Activated CD8-positive, alpha-beta memory T cell treated with anti-CD3 and anti-CD28 coated beads for 4 hours (primary cell): ENCODE results near the gene MTMR2.

Experiments used
- DNase-seq, 2 donors: peaks; one replicate each; pipeline ENCODE4 v3.0.0-alpha.2; 2020; ENCODE audit warnings: low read depth in 2 of 2

Gene MTMR2

DNA sequence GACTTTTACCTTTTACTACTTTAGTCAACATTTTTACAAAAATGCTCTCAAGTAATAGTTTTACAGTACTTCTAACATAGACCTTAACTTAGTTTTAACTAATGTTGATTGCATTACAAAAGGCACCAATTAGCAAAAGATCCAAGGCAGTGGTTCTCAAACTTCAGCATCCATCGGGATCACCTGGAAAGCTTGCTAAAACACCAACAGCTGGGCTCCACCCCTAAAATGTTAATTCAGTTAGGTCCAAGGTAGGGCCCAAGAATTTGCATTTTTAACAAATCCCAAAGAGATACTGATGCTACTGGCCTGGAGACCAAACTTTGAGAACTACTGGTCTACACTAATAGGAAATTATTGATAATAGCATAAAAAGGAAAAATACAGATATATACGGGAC is 5.9 kb downstream of the MTMR2 start:
- no peak for DNase-seq

DNA sequence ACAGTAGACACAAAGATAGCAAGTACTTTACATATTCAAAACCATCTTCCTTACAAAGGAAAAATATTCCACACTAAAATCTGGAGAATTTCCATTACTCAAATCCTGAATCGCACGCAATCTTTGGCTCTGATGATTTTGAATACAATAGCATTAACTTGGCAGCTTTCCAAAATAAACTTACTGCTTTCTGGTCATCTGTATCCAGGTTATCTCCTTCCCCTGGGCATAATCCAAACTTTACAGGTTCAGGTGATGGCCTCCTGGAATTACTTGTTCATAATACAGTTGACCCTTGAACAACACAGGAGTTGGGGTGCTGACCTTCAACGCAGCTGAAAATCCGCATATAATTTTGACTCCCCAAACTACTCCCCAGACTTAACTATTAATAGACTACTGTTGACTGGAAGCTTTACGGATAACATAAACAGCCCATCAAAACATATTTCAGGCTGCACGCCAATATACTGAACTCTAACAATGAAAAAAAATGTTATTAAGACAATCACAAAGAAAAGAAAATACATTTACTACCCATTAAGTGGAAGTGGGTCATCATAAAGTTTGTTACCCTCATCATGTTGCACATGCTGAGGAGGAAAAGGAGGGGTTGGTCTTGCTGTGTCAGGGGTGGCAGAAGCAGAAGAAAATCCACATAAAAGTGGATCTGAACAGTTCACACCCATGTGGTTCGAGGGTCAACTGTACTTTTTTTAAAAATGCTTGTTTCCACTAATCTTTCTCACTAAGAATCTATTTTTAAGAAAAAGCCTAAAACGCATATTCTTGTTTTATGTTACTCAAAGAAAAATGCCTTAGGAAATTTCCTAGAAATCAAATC is 6.5 kb downstream of the MTMR2 start:
- DNase-seq: no peak

GRCh38 chr11:95916049-95916448 is 7.9 kb downstream of the MTMR2 start:
- no peak for DNase-seq

GRCh38 chr11:95915051-95915450 is 8.9 kb downstream of the MTMR2 start:
- DNase-seq: no peak

- DNase-seq: no peak
Measured at GRCh38 chr11:95913830-95914615, 9.9 kb downstream of the MTMR2 start.

- no peak for DNase-seq
Measured at GRCh38 chr11:95912902-95913560, 10.9 kb downstream of the MTMR2 start.

DNA sequence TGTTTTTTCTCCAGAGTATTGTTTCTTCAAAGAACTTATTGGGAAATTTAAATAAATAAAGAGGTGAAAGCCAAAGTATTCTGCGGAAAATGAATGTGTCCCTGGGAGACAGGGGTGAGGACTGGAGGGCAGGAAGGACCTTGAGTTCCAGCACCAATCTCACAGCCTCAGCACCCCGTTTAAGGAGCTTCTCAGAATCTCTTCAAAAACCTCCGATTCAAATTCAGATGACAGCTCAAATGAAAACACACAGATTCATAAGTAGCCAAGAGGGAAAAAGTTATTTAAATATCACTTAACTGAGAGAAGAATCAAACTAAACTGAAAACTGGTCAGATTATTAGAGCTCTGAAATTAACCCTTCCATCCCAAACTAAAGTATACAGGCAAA is 12.5 kb downstream of the MTMR2 start:
- no peak for DNase-seq

DNA sequence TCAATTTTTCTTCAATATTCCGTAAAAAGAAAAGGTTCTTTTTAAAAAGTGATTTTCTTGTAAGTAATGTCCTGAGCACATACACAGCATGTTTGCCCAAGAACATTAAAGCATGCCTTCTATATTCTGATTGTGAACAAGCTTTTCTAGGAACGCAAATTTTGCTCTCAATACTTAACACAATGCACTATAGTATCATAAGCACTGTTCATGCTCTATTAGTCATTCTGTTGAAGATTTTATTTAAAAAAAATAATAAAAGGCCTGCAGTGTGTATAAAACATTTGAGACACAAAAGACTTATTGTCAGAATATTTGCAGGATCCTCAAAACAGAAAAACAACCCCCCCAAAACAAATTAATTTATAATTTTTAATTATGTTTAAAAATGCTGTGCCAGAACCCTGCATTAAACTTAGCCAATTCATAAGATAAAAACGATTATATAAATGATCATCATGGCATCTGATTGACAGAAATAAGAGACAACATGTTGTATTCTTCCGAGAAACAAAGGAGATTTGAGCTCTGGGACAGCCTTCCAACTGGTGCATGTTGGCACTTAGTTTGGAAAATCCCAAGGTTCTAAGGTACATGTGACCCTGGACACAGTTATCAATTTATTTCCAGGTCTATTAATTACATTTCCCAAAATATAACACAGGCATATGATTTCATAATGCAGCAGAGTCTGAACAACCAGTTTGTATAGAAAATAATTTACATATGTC is 13.1 kb downstream of the MTMR2 start:
- no peak for DNase-seq

- no peak for DNase-seq
Measured at GRCh38 chr11:95908826-95909225, 15.1 kb downstream of the MTMR2 start.

DNA sequence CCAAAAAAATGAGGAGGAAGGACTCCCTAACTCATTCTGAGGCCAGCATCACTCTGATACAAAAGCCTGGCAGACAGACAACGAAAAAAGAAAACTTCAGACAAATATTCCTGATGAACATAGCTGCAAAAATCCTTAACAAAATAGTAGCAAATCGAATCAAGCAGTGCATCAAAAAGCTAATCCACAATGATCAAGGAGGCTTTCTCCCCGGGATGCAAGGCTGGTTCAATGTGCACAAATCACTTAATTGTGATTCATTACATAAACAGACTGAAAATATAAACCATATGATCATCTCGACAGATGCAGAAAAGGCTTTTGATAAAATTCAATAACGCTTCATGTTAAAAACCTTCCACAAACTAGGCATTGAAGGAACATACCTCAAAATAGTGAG is 16.4 kb downstream of the MTMR2 start:
- no peak for DNase-seq

DNA sequence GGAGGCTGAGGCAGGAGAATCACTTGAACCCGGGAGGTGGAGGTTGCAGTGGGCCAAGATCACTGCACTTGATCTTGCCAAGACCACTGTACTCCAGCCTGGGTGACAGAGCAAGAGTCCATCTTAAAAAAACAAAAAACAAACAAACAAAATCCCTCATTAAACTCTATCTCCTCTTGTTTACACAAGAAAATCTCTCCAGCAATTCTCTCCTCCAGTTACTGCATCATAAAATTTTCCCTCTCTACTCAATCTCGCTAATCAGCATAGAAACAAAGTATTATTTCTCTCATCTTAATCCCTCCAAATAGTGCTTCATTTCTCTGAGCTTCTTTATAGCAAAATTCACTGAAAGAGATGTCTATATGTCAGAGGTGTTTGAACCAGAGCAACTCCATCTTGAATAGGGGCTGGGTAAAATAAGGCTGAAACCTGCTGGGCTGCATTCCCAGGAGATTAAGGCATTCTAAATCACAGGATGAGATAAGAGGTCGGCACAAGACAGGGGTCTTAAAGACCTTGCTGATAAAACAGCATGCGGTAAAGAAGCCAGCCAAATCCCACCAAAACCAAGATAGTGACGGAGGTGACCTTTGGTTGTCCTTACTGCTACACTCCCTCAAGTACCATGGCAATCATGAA is 19.8 kb downstream of the MTMR2 start:
- DNase-seq: no peak

DNA sequence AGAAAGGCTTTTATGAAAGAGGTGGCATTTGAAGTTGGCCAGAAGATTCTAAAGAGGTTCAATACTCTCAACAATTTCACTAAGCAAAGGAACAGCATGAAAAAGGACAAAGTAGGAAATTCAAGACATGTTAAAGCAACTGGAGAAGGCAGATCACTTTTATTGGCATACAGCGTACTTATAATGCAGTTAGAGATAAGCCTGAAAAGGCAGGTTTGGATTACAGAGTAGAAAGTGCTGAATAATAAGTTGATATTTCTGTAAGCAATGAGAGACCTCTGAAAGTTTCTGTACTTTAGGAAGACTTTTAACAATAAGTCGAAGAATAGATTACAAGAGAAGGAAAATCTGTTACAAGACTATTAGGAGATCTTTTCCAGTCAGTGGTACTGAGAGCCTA is 25.1 kb downstream of the MTMR2 start:
- no peak for DNase-seq

- DNase-seq: no peak
Measured at GRCh38 chr11:95897731-95898130, 26.2 kb downstream of the MTMR2 start.

DNA sequence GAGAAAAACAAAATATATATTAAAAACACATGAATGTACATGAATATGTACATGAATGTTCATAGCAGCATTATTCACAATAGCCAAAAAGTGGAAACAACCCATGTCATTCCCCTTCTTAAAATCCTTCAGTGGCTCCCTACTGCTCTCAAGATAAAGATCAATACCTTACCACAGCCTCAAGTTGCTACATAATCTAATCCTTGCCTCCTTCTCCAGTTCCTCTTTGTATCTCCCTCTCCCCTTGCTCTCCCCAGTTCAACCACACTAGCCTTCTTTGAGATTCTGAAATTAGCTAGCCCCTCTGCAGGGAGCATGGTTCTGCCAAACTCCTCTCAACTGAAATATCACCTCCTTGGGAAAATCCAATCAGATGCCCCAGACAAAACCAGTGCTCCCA is 28.1 kb downstream of the MTMR2 start:
- DNase-seq: no peak

DNA sequence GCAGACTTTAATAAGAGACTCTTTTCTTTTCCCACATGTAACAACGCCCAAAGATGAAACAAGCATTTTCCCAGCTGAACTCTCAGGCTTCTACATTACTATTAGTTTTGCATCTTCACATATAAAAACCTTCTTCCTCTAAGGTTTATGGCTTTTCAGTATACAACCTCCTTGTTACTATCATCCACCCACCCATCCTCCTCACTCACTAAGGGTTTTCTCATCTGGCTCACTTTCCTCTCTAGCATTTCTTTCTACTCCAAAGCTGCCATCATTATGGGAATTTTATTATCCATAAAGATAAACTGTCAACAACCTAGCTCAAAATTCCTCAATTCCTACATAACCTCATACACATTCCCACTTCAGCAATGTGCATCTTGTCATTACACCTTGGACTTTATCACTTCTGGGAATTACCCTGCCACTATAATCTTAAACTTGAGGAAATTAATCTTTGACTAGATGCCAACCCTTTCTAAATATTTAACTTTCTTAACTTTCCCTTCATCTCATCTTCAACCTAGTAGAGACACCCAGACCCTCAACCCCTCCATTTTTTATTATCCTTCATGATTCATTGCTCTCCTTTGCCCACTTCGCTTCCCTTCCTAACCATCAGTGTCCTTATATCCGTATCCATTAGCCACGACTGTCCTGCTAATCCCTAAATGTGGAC is 30.9 kb downstream of the MTMR2 start:
- DNase-seq: no peak

DNA sequence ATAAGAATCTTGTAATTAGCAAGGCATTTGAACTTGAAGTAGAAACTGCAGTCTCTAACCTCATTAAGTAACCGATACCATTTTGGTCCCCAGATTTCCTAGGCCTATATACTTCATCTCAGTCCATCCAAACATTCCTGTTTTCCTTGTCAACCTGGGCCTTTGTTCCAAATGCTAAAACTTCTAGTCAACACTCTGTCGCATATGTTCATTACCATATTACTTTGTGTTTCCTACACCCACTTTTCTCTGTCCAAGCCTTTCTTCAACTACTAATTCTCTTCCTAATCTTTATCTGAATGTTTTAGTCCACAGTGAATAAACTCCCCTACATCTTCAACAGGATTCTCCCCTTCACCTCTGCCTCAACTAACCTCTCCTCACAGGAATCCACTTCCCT is 31.4 kb downstream of the MTMR2 start:
- DNase-seq: no peak

- no peak for DNase-seq
Measured at GRCh38 chr11:95891423-95892170, 32.3 kb downstream of the MTMR2 start.

GRCh38 chr11:95888852-95889251 is 35.1 kb downstream of the MTMR2 start:
- DNase-seq: no peak

DNA sequence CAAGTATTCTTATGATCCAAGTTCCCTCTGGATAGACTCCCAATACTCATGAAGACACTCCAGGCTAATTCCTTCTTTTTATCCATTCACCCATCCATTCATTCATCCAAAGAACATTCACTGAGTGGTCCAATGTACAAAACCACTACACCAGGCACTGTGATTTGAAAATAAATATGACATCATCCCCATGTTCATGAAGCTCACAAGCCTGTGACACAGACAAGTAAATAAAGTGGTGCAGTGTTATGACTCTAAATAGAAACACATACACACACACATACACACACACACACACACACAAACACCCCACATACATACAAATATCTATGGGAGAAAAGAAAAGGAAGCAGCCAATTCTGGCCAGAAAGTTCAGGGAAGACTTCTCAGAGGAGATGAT is 35.5 kb downstream of the MTMR2 start:
- no peak for DNase-seq

DNA sequence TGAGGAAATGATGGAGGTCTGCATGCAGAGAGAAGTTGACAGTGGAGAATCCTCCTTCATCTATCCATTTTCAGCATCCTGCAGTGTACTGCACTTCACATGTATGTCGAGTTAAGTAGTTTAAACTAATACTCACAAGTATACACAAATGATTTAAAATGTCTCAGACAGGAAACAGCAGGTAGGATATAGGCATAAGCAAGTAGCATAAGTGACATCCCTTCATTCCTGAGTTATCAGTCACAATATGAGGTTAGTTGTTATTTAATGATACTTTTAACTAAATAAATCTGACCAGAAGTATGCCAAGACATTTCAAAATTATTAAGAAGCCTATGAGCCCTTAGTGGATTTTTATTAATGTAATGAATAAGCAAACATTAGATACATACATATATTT is 37.4 kb downstream of the MTMR2 start:
- DNase-seq: no peak
